ENCODE data around the gene CLCN3. TPM values are rescaled to one million over a fixed set of nuclear protein-coding genes. Genes with fewer than 3 reads are reported as not detected.

The CLCN3 gene
- total and polyA plus RNA-seq, 12 donors = 13.1 to 94.9 (median 62.9) TPM

DNA sequence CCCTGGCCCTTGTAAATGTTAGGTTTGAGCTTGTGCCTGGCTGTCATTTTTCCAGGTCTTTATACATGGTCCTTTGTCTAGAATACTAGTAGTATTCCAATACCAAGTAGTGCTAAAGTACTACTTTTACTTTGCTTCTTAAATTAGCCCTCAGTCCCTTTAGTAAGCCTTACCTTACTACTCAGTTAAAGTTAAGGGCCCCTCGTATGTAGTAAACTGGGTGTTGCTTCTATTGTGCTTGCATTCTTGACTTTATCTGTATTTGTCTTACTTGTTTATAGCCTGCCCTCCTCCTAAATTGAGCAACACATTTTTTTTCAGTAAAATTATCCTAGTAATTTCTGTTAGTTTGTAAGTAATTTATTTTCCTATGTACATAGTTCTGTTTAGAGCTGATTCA lies 25.2 kb downstream of the CLCN3 start:
- WGBS, 2 donors = 46 to 78% methylated on average over 1 of the region's 1 CpG
- H3K4me1 ChIP-seq = peaks cover 0 to 34% (median 9%) of the 10 kb centered on the region in 9 donors
- H3K36me3 ChIP-seq = peaks cover 0 to 43% (median 0%) of the 10 kb centered on the region in 9 donors
- H3K27me3 ChIP-seq = no peaks in the 10 kb centered on the region
- peak overlapping the region in 7 of 10 donors; percentile 16 to 46 (median 28) for H3K27ac ChIP-seq
- no peak for DNase-seq
- ATAC-seq = no peak
- H3K4me3 ChIP-seq = no peak overlapping the region
- TF ChIP-seq CTCF (IDR thresholded peaks at IDR 0.05) = no peak
- intact Hi-C loops (cut with DNase I) = no loop called here
- no peaks in the 10 kb centered on the region for H3K9me3 ChIP-seq

GRCh38 chr4:169649545-169650226 lies 29.3 kb downstream of the CLCN3 start:
- intact Hi-C loops (cut with DNase I) = no loop called here
- H3K4me3 ChIP-seq = peak overlapping the region in 1 of 10 donors; percentile 7

GRCh38 chr4:169650227-169650936 lies 30.0 kb downstream of the CLCN3 start:
- WGBS, 2 donors = 36 to 52% methylated on average over 3 of the region's 3 CpGs
- TF ChIP-seq CTCF (IDR thresholded peaks at IDR 0.05) = no peak
- ATAC-seq (peak in 7 of 8 donors; percentile 19 to 68 (median 56)), DNase-seq (no peak)
- peak overlapping the region; percentile 69 to 84 (median 79) for H3K27ac ChIP-seq
- peaks cover 3 to 39% (median 17%) of the 10 kb centered on the region in 9 donors for H3K4me1 ChIP-seq
- H3K9me3 ChIP-seq = no peaks in the 10 kb centered on the region
- no peaks in the 10 kb centered on the region for H3K27me3 ChIP-seq
- intact Hi-C loops (cut with DNase I) = no loop called here
- H3K36me3 ChIP-seq = peaks cover 0 to 7% (median 0%) of the 10 kb centered on the region in 9 donors
- H3K4me3 ChIP-seq = peak overlapping the region in 2 of 10 donors; percentile 6 to 7

More at GRCh38 chr4:169649545-169650226, 29.3 kb downstream of the CLCN3 start:
- Histone ChIP-seq H3K4me1 (peaks cover 0 to 39% (median 17%) of the 10 kb centered on the region in 9 donors), H3K27ac (peak overlapping the region; percentile 69 to 84 (median 79)), H3K27me3 (no peaks in the 10 kb centered on the region), H3K36me3 (peaks cover 0 to 13% (median 0%) of the 10 kb centered on the region in 9 donors), H3K9me3 (no peaks in the 10 kb centered on the region)
- TF ChIP-seq CTCF (IDR thresholded peaks at IDR 0.05) = no peak
- ATAC-seq (peak; percentile 69 to 93 (median 89)), DNase-seq (peak; percentile 53 to 56)
- 64% methylated on average over 7 of the region's 7 CpGs for WGBS, 2 donors

- intact Hi-C loops (cut with DNase I) = no loop called here
- ATAC-seq = no peak
These were observed 32.2 kb downstream of the CLCN3 start for GRCh38 chr4:169652535-169652934.

More at GRCh38 chr4:169652535-169652934, 32.2 kb downstream of the CLCN3 start:
- Histone ChIP-seq H3K36me3 (peaks cover 0 to 1% (median 0%) of the 10 kb centered on the region in 9 donors), H3K4me3 (no peak overlapping the region), H3K4me1 (peaks cover 3 to 36% (median 17%) of the 10 kb centered on the region in 9 donors), H3K27ac (peak overlapping the region in 2 of 10 donors; percentile 18 to 81), H3K27me3 (no peaks in the 10 kb centered on the region), H3K9me3 (no peaks in the 10 kb centered on the region)
- no peak for DNase-seq
- TF ChIP-seq CTCF (IDR thresholded peaks at IDR 0.05) = no peak

Measured in heart right ventricle (tissue), 16 donors.